Right renal cortex interstitium (tissue), 3 donors: Measurements from ENCODE around the gene FXYD3. TPM values are rescaled to one million over a fixed set of nuclear protein-coding genes. Genes with fewer than 3 reads are reported as not detected.

ENCODE experiments used
- DNase-seq, 3 donors: peaks; one replicate each; pipeline ENCODE4 v3.0.0-alpha.2; 2013; ENCODE audit warnings: low read depth in 3 of 3, low spot score in 2 of 3
- polyA plus RNA-seq, 3 donors: library from polyadenylated mRNA; unstranded; fragments of 120-200 nt; gene quantifications; one replicate each; pipeline ENCODE4 v1.2.1, GENCODE V29; 2013; ENCODE audit not compliant: insufficient read length in 3 of 3

The FXYD3 gene
- 10 to 100 TPM in 2 of 3 donors, 1 to 10 TPM in 1; 7.0 to 26.7 (median 15.4) TPM for polyA plus RNA-seq

DNA sequence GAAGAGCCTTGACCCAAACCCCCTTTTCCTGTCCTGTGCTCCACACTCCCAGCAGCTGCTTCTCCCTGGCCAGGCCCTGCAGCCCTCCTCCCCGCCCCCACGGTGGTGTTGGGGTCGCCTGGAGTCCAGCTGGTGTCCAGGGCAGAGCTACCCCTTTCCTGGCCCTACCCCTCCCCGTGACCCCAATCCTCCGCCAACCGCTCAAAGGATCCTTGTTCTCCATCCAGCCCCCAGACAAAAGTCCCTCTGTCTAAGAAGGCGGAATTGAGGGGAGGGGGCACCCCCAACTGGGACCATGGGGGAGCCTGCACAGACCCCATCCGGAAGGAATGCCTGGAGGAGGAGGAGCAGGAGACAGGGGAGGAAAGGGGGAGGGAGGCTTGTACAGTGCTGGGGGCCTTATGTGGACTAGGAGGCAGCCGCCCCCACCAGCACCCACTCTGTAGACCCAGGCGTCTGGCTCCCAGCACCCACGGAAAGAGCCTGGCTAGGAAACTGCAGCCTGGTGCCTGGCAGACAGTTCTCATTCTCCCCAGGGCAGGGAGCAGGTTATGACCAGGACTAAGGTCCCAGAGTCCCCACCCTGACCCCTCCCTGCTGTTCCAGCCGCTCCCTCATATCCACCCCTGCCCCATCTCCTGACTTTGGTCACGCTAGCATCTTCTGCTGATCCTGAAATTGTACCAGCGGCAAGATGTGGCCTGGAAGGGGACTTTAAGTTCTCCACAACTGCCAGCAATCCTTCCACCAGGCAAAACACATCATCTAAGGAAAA is at the start of gene FXYD3:
Gene FXYD3 (plus strand): TSS at position 647 of the 775 bp plus-strand sequence. CDS start 3,554 bp downstream, outside the sequence.
- no peak for DNase-seq

GRCh38 chr19:35066121-35066520 is 49.5 kb upstream of the FXYD3 start:
- no peak for DNase-seq

DNA sequence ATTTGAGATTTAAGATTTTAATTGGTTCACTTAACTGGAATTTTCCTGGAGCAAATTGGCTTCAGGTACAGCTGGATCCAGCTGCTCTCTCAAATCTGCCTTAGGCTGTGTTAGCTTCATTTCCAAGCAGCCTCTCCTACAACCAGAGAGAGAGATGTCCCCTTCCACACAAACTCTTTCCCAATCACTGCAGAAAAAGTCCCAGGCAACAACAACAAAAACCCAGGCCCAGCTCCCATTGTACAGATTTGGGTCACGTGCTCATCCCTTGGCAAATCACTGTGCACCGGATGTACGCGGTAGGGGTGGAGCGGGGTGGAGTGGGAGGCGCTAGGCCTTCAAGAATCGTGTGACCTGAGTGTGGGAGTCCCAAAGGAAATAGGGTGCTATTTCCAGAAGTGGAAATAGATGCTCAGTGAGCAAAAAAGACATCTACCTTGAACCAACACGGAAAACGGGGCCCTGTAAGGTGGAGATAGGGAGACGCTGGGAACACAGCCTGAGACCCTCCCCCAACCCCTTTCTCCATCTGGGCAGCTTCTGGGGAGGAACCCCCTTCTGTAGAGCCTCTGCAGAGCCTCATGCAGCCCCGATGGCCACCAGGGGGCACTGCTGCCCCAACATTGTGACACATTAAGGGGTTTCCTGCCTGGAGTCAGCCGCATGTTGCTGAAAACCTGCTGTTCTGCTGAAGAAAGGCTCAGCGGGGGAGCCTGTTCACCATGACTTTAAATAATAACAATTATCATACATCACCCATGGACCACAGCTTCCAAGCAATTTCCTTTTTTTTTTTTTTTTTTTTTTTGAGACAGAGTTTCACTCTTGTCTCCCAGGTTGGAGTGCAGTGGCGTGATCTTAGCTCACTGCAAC is 48.7 kb upstream of the FXYD3 start:
- DNase-seq = peak in 2 of 3 donors; percentile 64 to 76

DNA sequence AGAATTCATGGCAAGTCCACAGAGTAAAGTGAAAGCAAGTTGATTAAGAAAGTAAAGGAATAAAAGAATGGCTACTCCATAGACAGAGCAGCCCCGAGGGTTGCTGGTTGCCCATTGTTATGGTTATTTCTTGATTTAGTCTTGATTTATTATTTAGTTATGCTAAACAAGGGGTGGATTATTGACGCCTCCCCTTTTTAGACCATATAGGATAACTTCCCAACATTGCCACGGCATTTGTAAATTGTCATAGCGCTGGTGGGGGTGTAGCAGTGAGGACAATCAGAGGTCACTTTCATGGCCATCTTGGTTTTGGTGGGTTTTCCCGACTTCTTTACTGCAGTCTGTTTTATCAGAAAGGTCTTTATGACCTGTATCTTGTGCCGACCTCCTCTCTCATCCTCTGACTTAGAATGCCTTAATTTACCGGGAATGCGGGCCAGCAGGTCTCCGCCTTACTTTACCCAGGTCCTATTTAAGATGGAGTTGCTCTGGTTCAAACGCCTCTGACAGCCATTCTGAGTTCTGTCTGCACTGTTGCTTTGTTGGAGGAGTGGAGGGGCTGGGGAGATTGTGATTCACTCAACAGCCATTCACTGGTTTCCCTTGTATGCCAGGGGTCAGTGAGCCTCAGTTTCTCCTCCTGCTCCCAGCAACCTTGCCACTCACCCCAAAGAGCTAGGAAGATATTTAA is 46.5 kb upstream of the FXYD3 start:
- DNase-seq = no peak

DNA sequence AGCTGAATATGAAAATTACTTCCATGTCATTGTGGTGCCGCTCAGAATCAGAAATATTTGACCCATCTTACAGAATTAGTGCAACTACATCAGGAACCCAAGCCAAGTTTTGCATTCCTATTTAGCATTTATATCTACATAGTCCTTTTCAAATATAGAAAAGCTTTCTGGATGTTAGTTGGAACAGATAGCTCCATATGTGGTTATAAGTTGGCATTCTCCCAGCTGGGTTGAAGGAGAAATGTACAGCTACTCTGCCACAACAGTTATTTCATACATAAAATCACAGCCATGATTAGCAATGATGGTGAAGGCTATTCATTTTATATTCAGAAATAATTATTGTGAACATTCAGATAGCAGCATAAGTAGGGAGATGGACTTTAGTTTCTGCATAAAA is 45.9 kb upstream of the FXYD3 start:
- DNase-seq = no peak

GRCh38 chr19:35070471-35070870 is 45.2 kb upstream of the FXYD3 start:
- DNase-seq = no peak

DNA sequence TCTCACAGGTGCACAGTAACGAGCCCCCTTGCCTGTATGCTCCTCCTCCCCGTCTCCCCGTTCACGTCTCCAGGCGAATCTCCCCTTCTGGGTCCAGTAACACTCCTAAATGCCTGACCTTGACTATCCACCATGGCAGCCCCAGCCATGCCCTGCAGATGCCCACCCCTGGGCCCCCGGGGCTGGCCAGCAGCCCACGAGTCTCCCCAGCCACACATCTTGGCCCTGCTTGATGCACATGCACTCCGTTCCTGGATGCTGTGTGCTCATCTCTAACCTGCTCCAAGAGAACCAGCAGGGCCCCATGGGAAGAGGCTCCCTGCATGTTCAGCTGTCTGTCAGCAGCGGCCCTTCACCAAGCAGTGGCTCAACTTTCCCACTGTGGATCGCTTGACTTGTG is 42.1 kb upstream of the FXYD3 start:
- no peak for DNase-seq

DNA sequence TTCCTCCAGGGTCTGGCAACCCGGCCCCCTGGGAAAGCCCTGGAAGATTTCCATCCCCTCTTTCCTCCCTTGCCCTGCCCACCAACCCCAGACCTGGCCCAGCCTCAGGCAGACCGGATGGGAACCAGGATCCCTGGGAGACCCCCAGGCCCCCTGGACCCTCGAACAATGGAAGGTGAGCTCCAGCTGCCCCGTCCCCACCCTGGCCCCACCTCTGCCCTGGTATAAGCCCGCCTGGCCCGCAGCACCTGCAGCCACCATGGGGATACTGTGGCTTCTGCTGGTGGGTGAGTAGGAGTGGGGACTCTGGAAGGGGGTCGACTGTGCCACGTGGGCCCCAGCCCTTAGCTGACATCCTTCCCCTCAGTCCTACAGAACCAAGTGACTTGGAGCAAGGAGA is 41.7 kb upstream of the FXYD3 start:
- no peak for DNase-seq

- no peak for DNase-seq
These were observed 41.0 kb upstream of the FXYD3 start for GRCh38 chr19:35074426-35075201.

DNA sequence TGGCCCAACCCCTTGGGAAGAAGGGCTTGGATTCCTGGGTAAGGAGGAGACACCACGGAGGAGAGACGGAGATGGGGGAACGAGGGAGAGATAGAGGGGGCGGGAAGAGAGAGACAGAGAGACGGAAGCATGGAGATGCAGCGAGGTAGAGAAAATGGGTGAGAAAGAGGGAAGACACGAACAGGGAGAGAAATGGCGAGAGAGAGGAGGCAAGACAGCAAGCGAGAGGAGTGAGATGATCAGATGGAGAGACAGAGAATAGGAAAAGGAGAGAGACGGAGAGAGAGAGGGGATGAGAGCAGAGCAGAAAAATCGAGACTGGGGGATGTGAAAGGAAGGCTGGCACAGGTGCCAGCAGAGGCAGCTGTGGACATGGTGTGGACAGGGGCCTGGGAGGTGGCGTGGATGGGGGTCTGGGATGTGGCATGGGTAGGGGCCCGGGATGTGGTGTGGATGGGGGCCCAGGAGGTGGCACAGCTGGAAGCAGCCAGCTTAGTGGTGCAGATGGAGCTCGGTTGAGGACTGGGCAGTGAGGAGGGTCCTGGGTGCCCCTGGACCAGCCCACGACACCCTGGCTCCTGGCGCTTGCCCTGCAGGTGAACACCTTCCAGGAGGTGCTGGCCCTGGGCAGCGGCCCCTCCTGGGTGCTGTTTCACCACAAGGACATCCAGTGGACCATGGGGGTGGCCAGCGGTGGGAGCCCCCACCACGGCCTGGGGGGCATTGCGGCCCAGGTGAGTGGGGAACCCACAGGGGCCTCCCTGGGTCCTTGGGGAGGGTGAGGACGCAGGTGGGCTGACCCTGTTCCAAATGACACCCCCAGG is 40.2 kb upstream of the FXYD3 start:
- no peak for DNase-seq

GRCh38 chr19:35076026-35076370 is 39.6 kb upstream of the FXYD3 start:
- DNase-seq = no peak

GRCh38 chr19:35076657-35077056 is 39.0 kb upstream of the FXYD3 start:
- DNase-seq = no peak

- no peak for DNase-seq
These were observed 38.0 kb upstream of the FXYD3 start for GRCh38 chr19:35077411-35078223.

- no peak for DNase-seq
These were observed 35.8 kb upstream of the FXYD3 start for GRCh38 chr19:35079826-35080225.

- no peak for DNase-seq
These were observed 34.9 kb upstream of the FXYD3 start for GRCh38 chr19:35080613-35081170.

GRCh38 chr19:35081201-35081600 is 34.4 kb upstream of the FXYD3 start:
- DNase-seq = no peak

DNA sequence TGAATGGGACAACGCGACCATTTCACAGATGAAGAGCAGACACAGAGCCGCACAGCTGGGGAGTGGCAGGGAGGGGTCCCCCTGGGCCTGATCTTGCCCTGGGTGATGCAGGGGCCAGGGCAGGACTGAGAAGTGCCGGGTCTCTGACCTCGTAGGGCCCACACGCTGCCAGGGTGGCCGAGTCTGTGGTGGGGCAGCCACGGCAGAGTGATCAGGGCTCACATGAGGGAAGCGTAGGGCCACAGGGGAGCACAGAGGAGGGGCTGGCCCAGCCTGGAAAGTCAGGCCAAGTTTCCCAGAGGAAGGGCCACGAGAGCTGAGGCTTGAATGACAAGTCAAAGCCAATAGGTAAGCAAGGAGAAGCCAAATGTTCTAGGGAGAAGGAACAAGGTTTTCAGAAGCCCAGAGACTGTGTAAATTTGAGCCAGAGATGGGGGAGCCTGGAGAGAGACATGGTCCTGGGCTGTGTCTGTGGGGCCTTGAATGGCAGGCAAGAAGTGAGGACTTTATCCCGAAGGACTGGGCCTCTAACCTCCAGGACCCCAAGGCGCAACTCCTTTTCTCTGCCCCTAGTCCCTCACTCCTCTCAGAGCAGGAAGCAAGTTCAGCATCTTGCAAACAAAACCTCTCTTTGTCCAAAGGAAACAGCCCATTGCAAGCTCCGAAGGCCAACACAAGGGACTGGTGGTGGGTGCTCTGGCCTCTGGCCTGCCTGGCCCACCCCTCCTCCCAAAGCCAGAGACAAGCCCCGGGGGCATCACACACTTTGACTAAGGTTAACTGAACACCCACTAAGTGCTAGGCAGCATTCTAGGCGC is 31.7 kb upstream of the FXYD3 start:
- no peak for DNase-seq

DNA sequence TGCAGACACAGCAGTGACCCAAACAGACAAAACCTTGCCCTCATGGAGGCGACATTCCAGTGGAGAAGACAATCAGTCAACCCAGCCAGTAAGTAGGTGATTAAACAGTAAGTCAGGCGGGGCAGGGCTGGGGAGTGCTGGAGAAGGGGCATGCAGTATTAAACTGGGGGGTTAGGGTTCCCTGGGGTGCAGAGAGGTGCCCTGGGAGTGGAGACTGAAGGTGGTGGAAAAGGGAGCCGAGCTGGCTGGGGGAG is 31.2 kb upstream of the FXYD3 start:
- no peak for DNase-seq
